EL (cell line): ENCODE measurements around the gene SHCBP1.

Experiments used
- DNase-seq: peaks from one replicate; pipeline ENCODE4 v3.0.0-alpha.2; 2016

Gene SHCBP1

GRCh38 chr16:46613352-46613751 lies 7.8 kb downstream of the SHCBP1 start:
- DNase-seq = no peak

DNA sequence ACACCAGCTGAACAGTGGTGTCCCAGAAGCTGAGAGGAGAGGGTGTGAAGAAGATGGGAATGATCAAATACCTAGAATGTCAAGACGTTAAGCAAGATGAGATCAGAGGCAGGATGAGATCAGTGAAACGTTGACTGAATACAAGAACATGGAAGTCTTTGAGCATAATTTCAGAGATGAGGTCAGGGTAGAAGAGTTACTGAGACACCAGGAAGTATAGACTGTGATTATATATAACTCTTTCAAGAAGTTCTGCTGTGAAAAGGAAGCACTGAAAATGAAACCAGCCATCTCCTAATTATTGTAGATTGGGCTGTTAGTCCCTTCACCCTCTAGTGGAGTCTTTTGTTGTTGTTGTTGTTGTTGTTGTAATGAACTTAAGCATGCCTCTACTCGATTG lies 9.1 kb downstream of the SHCBP1 start:
- no peak for DNase-seq

DNA sequence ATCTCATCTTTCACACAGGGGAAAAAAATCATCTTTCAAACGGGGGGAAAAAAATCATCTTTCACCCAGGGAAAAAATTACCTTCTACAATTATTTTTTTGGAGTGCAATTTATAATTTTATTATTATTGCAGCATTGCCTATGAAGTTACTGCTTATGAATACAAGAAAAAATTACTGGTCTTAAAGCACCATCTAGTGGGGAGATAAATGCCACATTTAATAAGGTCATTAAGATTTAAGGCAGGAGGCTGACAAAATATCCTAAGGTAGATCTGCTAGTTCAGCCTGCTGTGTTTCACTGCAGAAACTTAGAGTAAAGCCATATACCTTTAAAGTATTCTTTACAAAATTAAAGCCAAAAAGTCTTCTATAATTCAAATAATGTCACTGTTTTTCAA lies 13.7 kb downstream of the SHCBP1 start:
- peak; percentile 54 for DNase-seq

- DNase-seq = no peak
Measured at GRCh38 chr16:46606231-46606630, 14.9 kb downstream of the SHCBP1 start.

DNA sequence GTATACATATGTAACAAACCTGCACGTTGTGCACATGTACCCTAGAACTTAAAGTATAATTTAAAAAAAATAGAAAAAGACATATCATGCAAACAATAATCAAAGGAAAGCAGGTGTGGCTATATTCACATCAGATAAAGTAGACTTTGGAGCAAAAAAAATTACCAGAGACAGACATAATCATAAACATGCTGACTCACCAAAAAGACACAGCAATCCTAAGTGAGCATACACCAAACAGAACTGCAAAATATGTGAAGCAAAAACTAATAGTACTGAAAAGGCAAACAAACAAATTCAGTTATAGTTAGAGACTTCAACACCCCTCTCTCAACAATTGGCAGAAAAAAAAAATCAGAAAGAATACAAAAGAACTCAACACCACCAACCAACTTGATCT lies 29.9 kb downstream of the SHCBP1 start:
- no peak for DNase-seq

DNA sequence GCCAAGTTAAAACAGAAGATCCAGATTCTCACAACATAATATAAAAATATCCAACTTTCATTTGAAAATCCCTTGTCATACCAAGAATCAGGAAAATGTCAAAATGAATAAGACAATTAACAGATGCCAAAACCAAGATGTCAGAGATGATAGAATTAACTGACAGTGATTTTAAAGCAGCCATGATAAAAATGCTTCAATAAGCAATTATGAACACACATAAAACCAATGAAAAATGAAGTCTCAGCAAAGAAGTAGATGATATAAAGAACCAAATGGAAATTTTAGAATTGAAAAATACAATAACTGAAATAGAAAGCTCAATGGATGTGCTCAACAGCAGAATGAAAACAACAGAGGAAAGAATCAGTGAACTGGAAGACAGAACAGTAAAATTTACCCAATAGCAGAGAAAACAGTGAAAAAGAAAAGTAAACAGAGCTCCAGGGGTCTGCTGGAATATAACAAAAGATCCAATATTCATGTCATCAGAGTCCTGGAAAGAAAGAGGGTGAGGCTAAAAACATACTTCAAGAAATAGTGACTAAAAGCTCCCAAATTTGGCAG lies 35.1 kb downstream of the SHCBP1 start:
- no peak for DNase-seq

DNA sequence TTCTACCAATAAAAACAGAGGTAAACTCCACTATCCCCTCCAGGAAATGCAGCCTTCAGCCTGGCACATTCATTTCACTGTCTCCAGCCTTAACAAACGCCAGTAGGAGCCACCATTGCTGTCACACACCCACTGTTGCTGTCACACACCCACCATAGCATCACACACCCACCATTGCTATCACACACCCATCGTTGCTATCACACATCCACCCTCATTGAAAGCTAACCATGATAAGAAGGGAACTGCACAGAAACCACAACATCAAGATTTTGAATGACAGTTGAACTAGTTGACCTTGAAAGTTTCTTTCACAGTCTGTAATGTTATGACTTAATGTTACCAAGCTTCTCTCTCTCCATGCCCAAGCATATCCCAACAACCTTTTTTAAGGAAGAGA lies 38.1 kb downstream of the SHCBP1 start:
- DNase-seq = no peak

GRCh38 chr16:46582313-46582712 lies 38.9 kb downstream of the SHCBP1 start:
- no peak for DNase-seq

GRCh38 chr16:46577988-46578579 lies 43.1 kb downstream of the SHCBP1 start:
- no peak for DNase-seq

DNA sequence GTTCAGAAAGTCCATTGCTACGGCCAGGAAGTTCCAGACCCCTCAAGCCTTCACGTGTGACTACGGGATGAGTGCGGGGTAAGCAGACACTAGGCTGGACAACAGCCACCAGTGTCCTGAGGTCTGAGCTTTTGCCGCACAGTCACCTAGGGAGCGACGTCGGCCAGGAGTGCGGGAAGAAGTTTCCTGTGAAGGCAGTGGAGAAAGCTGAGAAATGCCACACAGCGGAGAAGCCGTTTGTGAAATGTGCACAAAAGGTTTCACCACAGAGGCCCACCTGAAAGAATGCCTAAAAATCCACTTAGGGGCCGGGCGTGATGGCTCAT lies 47.4 kb downstream of the SHCBP1 start:
- DNase-seq = no peak

DNA sequence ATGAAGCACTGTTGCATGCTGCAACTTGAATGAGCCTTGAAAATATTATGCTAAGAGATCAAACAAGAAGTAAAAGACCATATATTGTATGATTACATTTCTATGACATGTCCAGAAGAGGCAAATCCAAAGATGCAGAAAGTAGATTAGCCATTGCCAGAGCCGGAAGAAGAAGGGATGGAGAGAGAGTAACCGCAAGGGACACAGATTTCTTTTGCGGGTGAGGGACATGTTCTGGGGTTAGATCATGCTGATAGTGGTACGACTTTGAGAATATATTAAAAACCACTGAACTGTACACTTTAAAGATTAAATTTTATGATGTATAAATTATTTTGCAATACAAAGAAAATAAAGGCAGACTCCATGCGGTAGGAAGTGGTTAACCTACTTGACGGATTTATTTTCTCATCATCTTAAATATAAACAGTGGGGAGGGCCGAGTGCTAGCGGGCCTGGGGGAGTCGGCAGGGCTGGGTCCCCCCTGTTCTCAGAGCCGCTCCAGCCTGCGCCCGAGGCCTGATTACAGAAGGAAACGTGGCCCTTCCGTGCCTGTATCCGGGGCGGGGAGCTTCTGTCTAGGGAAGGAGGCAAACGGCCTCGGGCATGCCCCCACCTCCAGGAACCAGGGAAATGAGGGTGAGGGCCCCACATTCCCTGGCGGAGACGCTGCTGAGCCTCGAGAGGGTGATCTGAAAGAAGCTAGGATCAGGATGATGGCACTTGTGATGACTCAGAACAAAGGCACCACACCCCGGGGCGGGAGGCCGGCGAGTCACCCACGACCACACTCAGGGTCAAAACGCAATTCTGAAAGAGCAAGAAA lies 48.0 kb downstream of the SHCBP1 start:
- DNase-seq = peak; percentile 90

DNA sequence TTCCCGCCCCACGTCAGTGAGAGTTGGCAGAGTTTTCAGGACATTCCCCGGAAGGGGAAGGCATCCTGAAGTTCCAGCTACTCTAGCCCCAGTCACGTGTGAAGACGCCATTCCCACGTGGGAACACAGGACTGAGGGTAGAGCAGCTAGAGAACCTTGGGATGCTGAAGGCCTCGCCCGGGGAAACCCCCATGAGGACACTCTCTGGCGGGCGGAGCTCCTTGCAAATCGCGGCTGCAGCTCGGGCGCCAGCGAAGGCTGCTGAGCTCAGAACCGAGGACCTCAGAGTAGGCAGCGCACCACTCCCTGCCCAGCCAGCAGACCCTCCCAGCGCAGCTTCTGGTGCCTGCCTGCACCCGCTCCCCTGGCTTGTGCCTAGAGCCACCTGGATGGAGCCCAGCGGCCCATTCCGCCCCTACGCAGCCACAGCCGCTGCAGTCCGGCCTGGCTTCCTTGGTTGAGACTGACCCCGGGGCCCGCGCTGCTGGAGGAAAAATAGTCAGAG lies 51.9 kb downstream of the SHCBP1 start:
- no peak for DNase-seq

DNA sequence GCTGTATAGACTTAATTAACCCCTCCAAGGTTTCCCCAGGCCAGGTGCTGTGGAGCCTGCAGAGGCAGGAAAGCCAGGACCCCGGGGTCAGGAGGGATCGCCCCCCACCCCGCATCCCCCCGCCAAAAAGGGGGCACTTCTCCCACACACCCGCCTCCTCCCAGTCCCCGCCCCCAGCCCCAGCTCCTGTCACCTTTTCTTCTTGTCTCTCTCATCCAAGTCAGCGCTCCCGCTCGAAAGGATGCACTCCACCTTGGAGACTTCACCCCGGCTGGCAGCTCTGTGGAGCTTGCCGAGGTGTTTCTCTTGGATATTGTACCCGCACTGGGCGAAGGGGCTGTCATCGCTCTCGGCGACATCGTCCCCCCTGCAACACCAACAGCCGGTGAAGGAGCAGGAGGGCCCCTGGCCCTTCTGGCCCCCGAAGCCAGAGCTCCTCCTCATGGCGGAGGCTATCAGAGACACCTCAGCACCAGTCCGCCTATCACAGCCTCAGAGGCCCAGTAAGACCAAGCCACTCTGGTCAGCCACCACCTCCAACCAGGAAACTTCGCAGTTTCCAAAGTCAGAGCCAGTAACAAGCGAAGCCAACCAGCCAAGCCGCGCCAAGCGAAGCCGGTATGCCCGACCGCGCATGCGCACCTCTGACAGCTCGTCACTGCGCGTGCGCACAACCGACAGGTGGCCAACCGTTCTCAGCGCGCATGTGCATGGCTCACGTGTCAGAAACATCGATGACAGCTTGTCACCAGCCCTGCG lies 52.5 kb downstream of the SHCBP1 start:
- DNase-seq = no peak

DNA sequence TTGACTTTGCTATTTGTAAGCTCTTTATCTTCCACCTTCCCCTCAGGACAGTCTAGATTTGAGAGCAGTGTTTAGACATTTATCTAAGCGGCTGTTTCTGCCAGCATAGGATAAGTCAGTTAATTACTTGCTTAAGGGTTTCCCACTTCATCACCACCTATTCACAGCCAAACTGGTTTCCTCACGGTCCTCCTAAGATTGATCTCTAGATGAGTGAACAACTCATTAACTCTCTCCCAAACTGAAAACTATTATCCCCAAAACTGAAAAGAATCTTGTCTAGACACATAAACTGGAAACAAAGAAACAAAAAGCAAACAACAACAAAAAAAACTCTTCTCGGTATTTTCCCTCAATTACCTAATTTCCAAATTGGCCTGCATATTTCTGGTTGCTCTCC lies 58.2 kb downstream of the SHCBP1 start:
- DNase-seq = no peak

DNA sequence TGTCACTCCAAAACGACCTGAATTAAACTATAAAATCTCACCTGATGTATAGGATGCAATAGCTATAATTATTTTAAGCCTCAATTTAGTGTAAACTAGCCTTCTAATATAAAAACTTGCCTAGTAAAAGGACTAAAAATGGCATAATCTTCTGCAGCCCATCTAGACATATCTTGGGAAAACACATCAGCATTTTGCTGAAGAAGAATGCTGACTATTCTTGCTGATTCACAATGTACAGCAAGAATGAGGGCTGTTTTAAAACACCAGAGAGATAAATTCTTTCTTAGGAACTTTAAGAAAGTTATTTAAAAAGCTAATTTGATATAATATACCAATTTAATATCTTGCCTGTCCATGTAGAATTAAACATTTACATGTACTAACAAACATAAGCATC lies 63.2 kb downstream of the SHCBP1 start:
- no peak for DNase-seq

DNA sequence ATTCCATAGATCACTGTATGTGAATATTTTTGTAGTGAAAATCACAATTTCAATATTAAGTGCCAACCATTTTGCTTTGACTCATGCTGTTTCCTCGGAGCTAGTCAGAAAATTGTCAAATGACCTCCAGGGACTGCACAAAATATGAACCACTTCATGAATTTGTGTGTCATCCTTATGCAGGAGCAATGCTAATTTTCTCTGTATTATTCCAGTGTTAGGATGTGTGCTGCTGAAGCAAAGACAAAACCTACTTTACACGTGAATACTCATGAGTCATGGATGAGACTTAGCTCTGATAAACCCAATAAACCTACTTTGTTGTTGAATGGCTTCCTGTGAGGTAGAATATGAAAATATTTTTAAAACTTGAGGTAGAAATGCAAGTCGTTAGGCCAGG lies 65.2 kb downstream of the SHCBP1 start:
- DNase-seq = peak; percentile 33

DNA sequence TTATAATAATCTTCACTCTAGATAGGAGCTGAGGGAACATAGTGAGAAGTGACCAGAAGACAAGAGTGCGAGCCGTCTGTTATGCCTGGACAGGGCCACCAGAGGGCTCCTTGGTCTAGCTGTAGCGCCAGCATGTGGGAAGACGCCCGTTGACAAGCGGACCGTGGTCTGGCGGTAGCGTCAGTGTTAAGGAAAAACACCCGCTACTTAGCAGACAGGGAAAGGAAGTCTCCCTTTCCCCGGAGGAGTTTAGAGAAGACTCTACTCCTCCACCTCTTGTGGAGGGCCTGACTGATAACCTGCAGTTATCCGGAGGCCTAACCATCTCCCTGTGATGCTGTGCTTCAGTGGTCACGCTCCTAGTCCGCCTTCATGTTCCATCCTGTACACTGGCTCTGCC lies 66.7 kb downstream of the SHCBP1 start:
- DNase-seq = peak; percentile 77

- DNase-seq = no peak
Measured at GRCh38 chr16:46549477-46549876, 71.7 kb downstream of the SHCBP1 start.
